SK-N-SH treated with all-trans-retinoic acid at 6 μM for 48 hours (cell line): Measurements from ENCODE around the gene ECE2.
A peak's percentile ranks its signal among the peaks of the same experiment; 100 is the strongest.

ENCODE experiments used
- ATAC-seq: fragments of 200-7000 bp; cut with Tn5 transposase; 3 replicates; pipeline ENCODE4 v1.9.1; 2020; ENCODE audit warnings: mild to moderate bottlenecking, moderate library complexity
- ARNTL ChIP-seq: fragments of 450-650 bp; formaldehyde crosslinking; IDR thresholded peaks from 2 replicates; pipeline ENCODE4 v1.5.0; 2020; ENCODE audit warnings: low read depth, mild to moderate bottlenecking, moderate library complexity, borderline replicate concordance
- CSDC2 ChIP-seq: fragments of 250-450 bp; sonication (Bioruptor Pico); IDR thresholded peaks from 2 replicates; pipeline ENCODE4 v1.5.0; 2020; ENCODE audit warnings: mild to moderate bottlenecking, moderate library complexity
- GLIS3 ChIP-seq: fragments of 250-450 bp; sonication (Bioruptor Pico); IDR thresholded peaks from 2 replicates; pipeline ENCODE4 v1.5.0; 2020; ENCODE audit warnings: mild to moderate bottlenecking, moderate library complexity
- ISL1 ChIP-seq: fragments of 250-450 bp; sonication (Bioruptor Pico); IDR thresholded peaks from 2 replicates; pipeline ENCODE4 v2.1.2; 2022; ENCODE audit warnings: mild to moderate bottlenecking, moderate library complexity
- OSR1 ChIP-seq: fragments of 250-450 bp; sonication (Bioruptor Pico); IDR thresholded peaks from 2 replicates; pipeline ENCODE4 v1.8.0; 2022; ENCODE audit warnings: moderate library complexity, mild to moderate bottlenecking, inconsistent platforms
- PPARA ChIP-seq: fragments of 250-450 bp; sonication (Bioruptor Pico); IDR thresholded peaks from 2 replicates; pipeline ENCODE4 v1.5.0; 2020; ENCODE audit warnings: mild to moderate bottlenecking, borderline replicate concordance
- RARB ChIP-seq: fragments of 250-450 bp; sonication (Bioruptor Pico); IDR thresholded peaks from 2 replicates; pipeline ENCODE4 v1.8.0; 2021; ENCODE audit warnings: mild to moderate bottlenecking, moderate library complexity
- SNAI2 ChIP-seq: fragments of 250-450 bp; sonication (Bioruptor Pico); IDR thresholded peaks from 2 replicates; pipeline ENCODE4 v1.5.0; 2020; ENCODE audit warnings: mild to moderate bottlenecking, moderate library complexity
- TCF4 ChIP-seq: fragments of 250-450 bp; sonication (Bioruptor Pico); IDR thresholded peaks from 2 replicates; pipeline ENCODE4 v1.8.0; 2021; ENCODE audit warnings: mild to moderate bottlenecking, moderate library complexity, borderline replicate concordance
- TOX ChIP-seq: fragments of 250-450 bp; sonication (Bioruptor Pico); IDR thresholded peaks from 2 replicates; pipeline ENCODE4 v1.8.0; 2021; ENCODE audit warnings: mild to moderate bottlenecking, moderate library complexity, borderline replicate concordance
- ZC3H10 ChIP-seq: fragments of 250-450 bp; sonication (Bioruptor Pico); IDR thresholded peaks from 2 replicates; pipeline ENCODE4 v1.5.1; 2021; ENCODE audit warnings: mild to moderate bottlenecking, moderate library complexity
- ZFP3 ChIP-seq: fragments of 250-450 bp; sonication (Bioruptor Pico); IDR thresholded peaks from 2 replicates; pipeline ENCODE4 v1.5.0; 2020; ENCODE audit warnings: mild to moderate bottlenecking, moderate library complexity
- ZFP30 ChIP-seq: fragments of 450-650 bp; formaldehyde crosslinking; IDR thresholded peaks from 2 replicates; pipeline ENCODE4 v1.5.0; 2022; ENCODE audit warnings: mild to moderate bottlenecking, moderate library complexity
- ZNF565 ChIP-seq: fragments of 450-650 bp; formaldehyde crosslinking; conservative IDR thresholded peaks from 2 replicates; pipeline ENCODE4 v1.5.0; 2020; ENCODE audit warnings: low read depth, mild to moderate bottlenecking, moderate library complexity
- ZNF70 ChIP-seq: fragments of 450-650 bp; formaldehyde crosslinking; IDR thresholded peaks from 2 replicates; pipeline ENCODE4 v1.5.0; 2020; ENCODE audit warnings: mild to moderate bottlenecking, moderate library complexity
- ZNF8 ChIP-seq: fragments of 450-650 bp; formaldehyde crosslinking; IDR thresholded peaks from 2 replicates; pipeline ENCODE4 v1.5.0; 2020; ENCODE audit warnings: mild to moderate bottlenecking, moderate library complexity
- TF ChIP-seq, protein P1 (sequence below): fragments of 250-450 bp; sonication (Bioruptor Pico); IDR thresholded peaks from 2 replicates; pipeline ENCODE4 v1.5.0; 2020; ENCODE audit warnings: mild to moderate bottlenecking, moderate library complexity
- TF ChIP-seq, protein P2 (sequence below): fragments of 250-450 bp; sonication (Bioruptor Pico); IDR thresholded peaks from 2 replicates; pipeline ENCODE4 v1.8.0; 2021; ENCODE audit warnings: low read depth, mild to moderate bottlenecking, moderate library complexity, borderline replicate concordance
- TF ChIP-seq, protein P3 (sequence below): fragments of 250-450 bp; sonication (Bioruptor Pico); IDR thresholded peaks from 2 replicates; pipeline ENCODE4 v1.5.1; 2020; ENCODE audit warnings: low read depth, mild to moderate bottlenecking, moderate library complexity
- TF ChIP-seq, protein P4 (sequence below): fragments of 250-450 bp; sonication (Bioruptor Pico); IDR thresholded peaks from 2 replicates; pipeline ENCODE4 v1.8.0; 2020; ENCODE audit warnings: mild to moderate bottlenecking, moderate library complexity, borderline replicate concordance
- TF ChIP-seq, protein P5 (sequence below): fragments of 250-450 bp; sonication (Bioruptor Pico); IDR thresholded peaks from 2 replicates; pipeline ENCODE4 v1.5.1; 2021; ENCODE audit warnings: mild to moderate bottlenecking, moderate library complexity

Gene ECE2

DNA sequence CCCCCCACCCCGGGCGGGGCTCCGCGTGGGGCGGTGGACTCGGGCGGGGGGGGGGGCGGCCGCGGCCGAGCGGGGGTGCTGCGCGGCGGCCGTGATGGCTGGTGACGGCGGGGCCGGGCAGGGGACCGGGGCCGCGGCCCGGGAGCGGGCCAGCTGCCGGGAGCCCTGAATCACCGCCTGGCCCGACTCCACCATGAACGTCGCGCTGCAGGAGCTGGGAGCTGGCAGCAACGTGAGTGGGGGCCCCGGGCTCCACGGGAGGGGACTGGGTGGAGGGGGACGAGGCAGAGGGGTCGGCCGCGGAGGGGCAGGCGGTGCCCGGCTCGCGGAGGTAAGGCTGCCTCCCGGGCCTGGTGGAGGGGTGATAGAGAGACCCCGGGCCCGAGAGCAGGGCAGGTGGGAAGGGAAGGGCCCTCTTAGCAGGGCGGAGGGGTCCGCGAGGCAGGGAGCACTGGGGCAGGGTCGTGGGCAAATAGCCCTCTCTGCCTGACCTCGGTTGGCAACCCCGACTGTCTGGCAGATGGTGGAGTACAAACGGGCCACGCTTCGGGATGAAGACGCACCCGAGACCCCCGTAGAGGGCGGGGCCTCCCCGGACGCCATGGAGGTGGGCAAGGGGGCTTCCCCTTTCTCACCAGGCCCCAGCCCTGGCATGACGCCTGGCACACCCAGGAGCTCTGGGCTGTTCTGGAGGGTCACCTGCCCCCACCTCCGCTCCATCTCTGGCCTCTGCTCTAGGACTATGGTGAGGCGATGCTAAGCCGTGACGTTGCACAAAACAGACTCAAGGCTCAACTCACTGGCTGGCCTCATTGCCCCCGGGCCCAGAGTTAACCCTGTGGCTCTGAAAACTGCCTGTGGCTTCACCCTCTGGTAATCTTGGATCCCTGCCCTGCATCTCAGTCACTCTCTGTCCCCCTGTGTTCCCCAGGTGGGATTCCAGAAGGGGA lies at the start of gene ECE2:
ECE2 (plus strand) TSS at position 62 of the 950 bp plus-strand sequence; CDS start at position 194, 132 bp downstream.
- ATAC-seq: no peak

DNA sequence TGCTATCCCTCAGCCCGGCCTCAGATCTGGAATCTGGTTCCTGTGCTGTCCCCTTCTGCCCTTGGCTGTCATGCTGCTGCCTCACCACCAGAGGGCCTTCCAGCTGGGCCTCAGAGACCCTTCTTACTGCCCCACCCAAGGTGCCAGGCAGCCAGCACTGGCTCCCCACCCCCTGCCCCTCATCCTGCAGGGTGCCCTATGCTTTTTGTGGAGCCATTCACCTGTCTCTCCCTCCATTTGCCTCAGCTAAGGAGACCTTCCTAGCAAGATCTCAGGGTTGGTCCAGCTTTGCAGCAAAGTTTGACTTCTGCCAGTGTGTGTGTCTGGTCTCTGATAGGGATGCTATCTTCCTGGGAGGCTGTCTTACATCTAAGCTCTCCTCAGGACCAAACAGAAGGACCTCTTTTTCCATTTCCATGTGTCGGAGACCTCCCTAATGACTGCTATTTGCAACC lies 48.3 kb upstream of the ECE2 start:
- peak; percentile 62 for ATAC-seq
- TF ChIP-seq GLIS3 (no peak), ZNF565 (CRISPR knock-in tag) (no peak), SNAI2 (CRISPR knock-in tag) (no peak), PPARA (no peak), TOX (CRISPR knock-in tag) (no peak), TCF4 (CRISPR knock-in tag) (no peak), ZNF70 (CRISPR knock-in tag) (no peak)
- TF ChIP-seq, protein P1, sequence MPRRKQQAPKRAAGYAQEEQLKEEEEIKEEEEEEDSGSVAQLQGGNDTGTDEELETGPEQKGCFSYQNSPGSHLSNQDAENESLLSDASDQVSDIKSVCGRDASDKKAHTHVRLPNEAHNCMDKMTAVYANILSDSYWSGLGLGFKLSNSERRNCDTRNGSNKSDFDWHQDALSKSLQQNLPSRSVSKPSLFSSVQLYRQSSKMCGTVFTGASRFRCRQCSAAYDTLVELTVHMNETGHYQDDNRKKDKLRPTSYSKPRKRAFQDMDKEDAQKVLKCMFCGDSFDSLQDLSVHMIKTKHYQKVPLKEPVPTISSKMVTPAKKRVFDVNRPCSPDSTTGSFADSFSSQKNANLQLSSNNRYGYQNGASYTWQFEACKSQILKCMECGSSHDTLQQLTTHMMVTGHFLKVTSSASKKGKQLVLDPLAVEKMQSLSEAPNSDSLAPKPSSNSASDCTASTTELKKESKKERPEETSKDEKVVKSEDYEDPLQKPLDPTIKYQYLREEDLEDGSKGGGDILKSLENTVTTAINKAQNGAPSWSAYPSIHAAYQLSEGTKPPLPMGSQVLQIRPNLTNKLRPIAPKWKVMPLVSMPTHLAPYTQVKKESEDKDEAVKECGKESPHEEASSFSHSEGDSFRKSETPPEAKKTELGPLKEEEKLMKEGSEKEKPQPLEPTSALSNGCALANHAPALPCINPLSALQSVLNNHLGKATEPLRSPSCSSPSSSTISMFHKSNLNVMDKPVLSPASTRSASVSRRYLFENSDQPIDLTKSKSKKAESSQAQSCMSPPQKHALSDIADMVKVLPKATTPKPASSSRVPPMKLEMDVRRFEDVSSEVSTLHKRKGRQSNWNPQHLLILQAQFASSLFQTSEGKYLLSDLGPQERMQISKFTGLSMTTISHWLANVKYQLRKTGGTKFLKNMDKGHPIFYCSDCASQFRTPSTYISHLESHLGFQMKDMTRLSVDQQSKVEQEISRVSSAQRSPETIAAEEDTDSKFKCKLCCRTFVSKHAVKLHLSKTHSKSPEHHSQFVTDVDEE (CRISPR knock-in tag): no peak
- TF ChIP-seq, protein P2, sequence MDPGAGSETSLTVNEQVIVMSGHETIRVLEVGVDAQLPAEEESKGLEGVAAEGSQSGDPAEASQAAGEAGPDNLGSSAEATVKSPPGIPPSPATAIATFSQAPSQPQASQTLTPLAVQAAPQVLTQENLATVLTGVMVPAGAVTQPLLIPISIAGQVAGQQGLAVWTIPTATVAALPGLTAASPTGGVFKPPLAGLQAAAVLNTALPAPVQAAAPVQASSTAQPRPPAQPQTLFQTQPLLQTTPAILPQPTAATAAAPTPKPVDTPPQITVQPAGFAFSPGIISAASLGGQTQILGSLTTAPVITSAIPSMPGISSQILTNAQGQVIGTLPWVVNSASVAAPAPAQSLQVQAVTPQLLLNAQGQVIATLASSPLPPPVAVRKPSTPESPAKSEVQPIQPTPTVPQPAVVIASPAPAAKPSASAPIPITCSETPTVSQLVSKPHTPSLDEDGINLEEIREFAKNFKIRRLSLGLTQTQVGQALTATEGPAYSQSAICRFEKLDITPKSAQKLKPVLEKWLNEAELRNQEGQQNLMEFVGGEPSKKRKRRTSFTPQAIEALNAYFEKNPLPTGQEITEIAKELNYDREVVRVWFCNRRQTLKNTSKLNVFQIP (CRISPR knock-in tag): no peak
- TF ChIP-seq, protein P3, sequence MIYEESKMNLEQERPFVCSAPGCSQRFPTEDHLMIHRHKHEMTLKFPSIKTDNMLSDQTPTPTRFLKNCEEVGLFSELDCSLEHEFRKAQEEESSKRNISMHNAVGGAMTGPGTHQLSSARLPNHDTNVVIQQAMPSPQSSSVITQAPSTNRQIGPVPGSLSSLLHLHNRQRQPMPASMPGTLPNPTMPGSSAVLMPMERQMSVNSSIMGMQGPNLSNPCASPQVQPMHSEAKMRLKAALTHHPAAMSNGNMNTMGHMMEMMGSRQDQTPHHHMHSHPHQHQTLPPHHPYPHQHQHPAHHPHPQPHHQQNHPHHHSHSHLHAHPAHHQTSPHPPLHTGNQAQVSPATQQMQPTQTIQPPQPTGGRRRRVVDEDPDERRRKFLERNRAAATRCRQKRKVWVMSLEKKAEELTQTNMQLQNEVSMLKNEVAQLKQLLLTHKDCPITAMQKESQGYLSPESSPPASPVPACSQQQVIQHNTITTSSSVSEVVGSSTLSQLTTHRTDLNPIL (CRISPR knock-in tag): no peak

More for the DNA sequence above, at the start of gene ECE2:
- TF ChIP-seq SNAI2 (CRISPR knock-in tag) (no peak), ARNTL (CRISPR knock-in tag) (no peak), RARB (CRISPR knock-in tag) (no peak), ZFP3 (CRISPR knock-in tag) (no peak), ZC3H10 (CRISPR knock-in tag) (no peak), ZNF565 (CRISPR knock-in tag) (no peak), ZFP30 (CRISPR knock-in tag) (no peak), ZNF70 (CRISPR knock-in tag) (no peak), OSR1 (CRISPR knock-in tag) (no peak), ISL1 (CRISPR knock-in tag) (no peak), CSDC2 (CRISPR knock-in tag) (no peak), ZNF8 (CRISPR knock-in tag) (no peak)
- TF ChIP-seq, protein P1 (CRISPR knock-in tag): no peak
- TF ChIP-seq, protein P4, sequence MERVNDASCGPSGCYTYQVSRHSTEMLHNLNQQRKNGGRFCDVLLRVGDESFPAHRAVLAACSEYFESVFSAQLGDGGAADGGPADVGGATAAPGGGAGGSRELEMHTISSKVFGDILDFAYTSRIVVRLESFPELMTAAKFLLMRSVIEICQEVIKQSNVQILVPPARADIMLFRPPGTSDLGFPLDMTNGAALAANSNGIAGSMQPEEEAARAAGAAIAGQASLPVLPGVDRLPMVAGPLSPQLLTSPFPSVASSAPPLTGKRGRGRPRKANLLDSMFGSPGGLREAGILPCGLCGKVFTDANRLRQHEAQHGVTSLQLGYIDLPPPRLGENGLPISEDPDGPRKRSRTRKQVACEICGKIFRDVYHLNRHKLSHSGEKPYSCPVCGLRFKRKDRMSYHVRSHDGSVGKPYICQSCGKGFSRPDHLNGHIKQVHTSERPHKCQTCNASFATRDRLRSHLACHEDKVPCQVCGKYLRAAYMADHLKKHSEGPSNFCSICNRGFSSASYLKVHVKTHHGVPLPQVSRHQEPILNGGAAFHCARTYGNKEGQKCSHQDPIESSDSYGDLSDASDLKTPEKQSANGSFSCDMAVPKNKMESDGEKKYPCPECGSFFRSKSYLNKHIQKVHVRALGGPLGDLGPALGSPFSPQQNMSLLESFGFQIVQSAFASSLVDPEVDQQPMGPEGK (CRISPR knock-in tag): no peak
- TF ChIP-seq, protein P5, sequence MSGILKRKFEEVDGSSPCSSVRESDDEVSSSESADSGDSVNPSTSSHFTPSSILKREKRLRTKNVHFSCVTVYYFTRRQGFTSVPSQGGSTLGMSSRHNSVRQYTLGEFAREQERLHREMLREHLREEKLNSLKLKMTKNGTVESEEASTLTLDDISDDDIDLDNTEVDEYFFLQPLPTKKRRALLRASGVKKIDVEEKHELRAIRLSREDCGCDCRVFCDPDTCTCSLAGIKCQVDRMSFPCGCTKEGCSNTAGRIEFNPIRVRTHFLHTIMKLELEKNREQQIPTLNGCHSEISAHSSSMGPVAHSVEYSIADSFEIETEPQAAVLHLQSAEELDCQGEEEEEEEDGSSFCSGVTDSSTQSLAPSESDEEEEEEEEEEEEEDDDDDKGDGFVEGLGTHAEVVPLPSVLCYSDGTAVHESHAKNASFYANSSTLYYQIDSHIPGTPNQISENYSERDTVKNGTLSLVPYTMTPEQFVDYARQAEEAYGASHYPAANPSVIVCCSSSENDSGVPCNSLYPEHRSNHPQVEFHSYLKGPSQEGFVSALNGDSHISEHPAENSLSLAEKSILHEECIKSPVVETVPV (CRISPR knock-in tag): no peak
- TF ChIP-seq, protein P3 (CRISPR knock-in tag): no peak
